ENCODE measurements around the gene SUSD5. TPM values are rescaled to one million over a fixed set of nuclear protein-coding genes. Genes with fewer than 3 reads are reported as not detected.

SUSD5 gene
- total RNA-seq, 1 experiment from 2014 or later = 4.9 TPM

GRCh38 chr3:33104803-33105202, 113.8 kb downstream of the SUSD5 start:
- no peak overlapping the region for H3K23ac ChIP-seq (ENCODE audit: insufficient read length, low read depth, low read length)
- no peak overlapping the region for H2AFZ ChIP-seq (ENCODE audit: low read length)
- no peak overlapping the region for H3K4ac ChIP-seq (ENCODE audit: low read depth, low read length)
- H3K9ac ChIP-seq (ENCODE audit: extremely low read depth, insufficient read length, low read length) = no peak overlapping the region
- H3T11ph ChIP-seq (ENCODE audit: low read length) = no peak overlapping the region
- Mint-ChIP-seq H3K4me1 (no peaks in the 10 kb centered on the region), H3K27ac (no peak overlapping the region), H3K9me3 (no peaks in the 10 kb centered on the region), H3K27me3 (ENCODE audit: low read depth) (peaks cover 4% of the 10 kb centered on the region; the same call in 1 of the 2 replicates), H3K4me3 (no peak overlapping the region), H3K36me3 (ENCODE audit: insufficient read depth in 1 of 3, low read depth in 3 of 3) (no peaks in the 10 kb centered on the region)
- no peaks in the 10 kb centered on the region for H3K9me3 ChIP-seq (ENCODE audit: control insufficient read depth, low read depth, low read length)
- no peaks in the 10 kb centered on the region for H3K27me3 ChIP-seq (ENCODE audit: insufficient read depth, low read length)
- no peak overlapping the region for H2BK15ac ChIP-seq (ENCODE audit: low read depth, low read length)
- no peak overlapping the region for H4K91ac ChIP-seq (ENCODE audit: insufficient read length, low read depth, low read length)
- no peak overlapping the region for H2BK12ac ChIP-seq (ENCODE audit: insufficient read length, low read depth, low read length)
- WGBS (ENCODE audit: extremely low coverage, insufficient read length, low lambda C conversion rate) = no CpG with 5 or more reads among the region's 3 CpGs
- H3K14ac ChIP-seq (ENCODE audit: insufficient read depth, low read length) = no peak overlapping the region
- H3K4me1 ChIP-seq (ENCODE audit: insufficient read depth, low read length) = no peaks in the 10 kb centered on the region
- no peak overlapping the region for H3K56ac ChIP-seq (ENCODE audit: insufficient read length, low read depth, low read length)
- no peaks in the 10 kb centered on the region for H4K20me1 ChIP-seq (ENCODE audit: control insufficient read depth, insufficient read depth, insufficient read length)
- H4K5ac ChIP-seq (ENCODE audit: insufficient read length, low read depth, low read length) = no peak overlapping the region
- H3K4me2 ChIP-seq (ENCODE audit: insufficient read depth, insufficient read length, low read length) = no peak overlapping the region
- H3K18ac ChIP-seq (ENCODE audit: insufficient read length, low read depth, low read length) = no peak overlapping the region
- no peaks in the 10 kb centered on the region for H3K23me2 ChIP-seq (ENCODE audit: insufficient read length, low read depth, low read length, poor library complexity, severe bottlenecking)
- no peak overlapping the region for H2BK5ac ChIP-seq (ENCODE audit: insufficient read length, low read length)
- TF ChIP-seq CTCF (conservative IDR thresholded peaks at IDR 0.05) = no peak
- no peaks in the 10 kb centered on the region for H3K79me1 ChIP-seq (ENCODE audit: insufficient read depth, low read depth, low read length, poor library complexity, severe bottlenecking)
- no peak overlapping the region for H3K27ac ChIP-seq (ENCODE audit: insufficient read length, low read depth, low read length)
- H4K8ac ChIP-seq (replicated peaks; ENCODE audit: insufficient read length, low read depth, low read length) = no peak overlapping the region
- no peak for DNase-seq
- no peak overlapping the region for H2BK120ac ChIP-seq (ENCODE audit: low read depth, low read length, poor library complexity, severe bottlenecking)
- no peaks in the 10 kb centered on the region for H3K79me2 ChIP-seq (ENCODE audit: insufficient read depth, low read length)
- H2AK5ac ChIP-seq (ENCODE audit: insufficient read length, low read length) = no peak overlapping the region
- H2BK20ac ChIP-seq (ENCODE audit: low read depth, low read length, poor library complexity, severe bottlenecking) = no peak overlapping the region
